ENCODE measurements around the gene GUCY1A2.

DNA sequence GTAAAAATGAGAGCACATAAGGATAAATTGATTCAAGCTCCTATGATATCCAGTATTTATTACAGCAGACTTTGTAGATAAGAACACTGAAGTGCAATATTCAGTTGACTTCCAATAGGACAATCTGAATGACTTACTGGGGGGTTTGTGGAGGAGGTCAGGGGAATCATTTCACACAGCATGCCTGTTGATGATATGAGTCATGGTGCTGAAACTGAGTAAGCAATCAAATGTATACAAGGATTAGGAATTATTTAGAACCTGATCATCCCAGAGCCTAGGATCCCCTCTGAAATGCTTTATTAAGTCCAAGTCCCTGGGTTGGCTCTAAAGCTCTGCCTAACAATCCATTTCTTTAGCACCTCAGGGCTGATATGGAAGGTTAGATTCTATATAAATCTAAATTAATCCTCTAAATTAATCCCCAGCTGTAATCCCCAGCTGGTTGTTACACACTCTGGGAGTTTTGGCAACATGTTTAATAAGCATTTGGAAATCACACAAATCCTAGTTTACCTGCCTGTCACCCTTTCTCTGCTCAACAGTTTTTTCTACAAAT is 326.4 kb downstream of the GUCY1A2 start:
- TF ChIP-seq, protein P1, sequence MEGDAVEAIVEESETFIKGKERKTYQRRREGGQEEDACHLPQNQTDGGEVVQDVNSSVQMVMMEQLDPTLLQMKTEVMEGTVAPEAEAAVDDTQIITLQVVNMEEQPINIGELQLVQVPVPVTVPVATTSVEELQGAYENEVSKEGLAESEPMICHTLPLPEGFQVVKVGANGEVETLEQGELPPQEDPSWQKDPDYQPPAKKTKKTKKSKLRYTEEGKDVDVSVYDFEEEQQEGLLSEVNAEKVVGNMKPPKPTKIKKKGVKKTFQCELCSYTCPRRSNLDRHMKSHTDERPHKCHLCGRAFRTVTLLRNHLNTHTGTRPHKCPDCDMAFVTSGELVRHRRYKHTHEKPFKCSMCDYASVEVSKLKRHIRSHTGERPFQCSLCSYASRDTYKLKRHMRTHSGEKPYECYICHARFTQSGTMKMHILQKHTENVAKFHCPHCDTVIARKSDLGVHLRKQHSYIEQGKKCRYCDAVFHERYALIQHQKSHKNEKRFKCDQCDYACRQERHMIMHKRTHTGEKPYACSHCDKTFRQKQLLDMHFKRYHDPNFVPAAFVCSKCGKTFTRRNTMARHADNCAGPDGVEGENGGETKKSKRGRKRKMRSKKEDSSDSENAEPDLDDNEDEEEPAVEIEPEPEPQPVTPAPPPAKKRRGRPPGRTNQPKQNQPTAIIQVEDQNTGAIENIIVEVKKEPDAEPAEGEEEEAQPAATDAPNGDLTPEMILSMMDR (optimal IDR thresholded peaks at IDR 0.05 in 1 of 3, IDR thresholded peaks at IDR 0.05 in 1 of 3, conservative IDR thresholded peaks at IDR 0.05 in 1 of 3; ENCODE audit: extremely low read depth in 1 of 3, insufficient read depth in 2 of 3, low read length in 3 of 3), result no peak
- TF ChIP-seq EZH2 (IDR thresholded peaks at IDR 0.05; ENCODE audit: low read length), result no peak

Measured in keratinocyte (primary cell).